ENCODE measurements around the gene ANKUB1. TPM values are rescaled to one million over a fixed set of nuclear protein-coding genes. Genes with fewer than 3 reads are reported as not detected.

Gene ANKUB1
- total and polyA plus RNA-seq, 10 of the 15 experiments (the other 5 are each of a cell fraction or from before 2014, with no cell fraction given), result 0.08 TPM; not detected in 9

DNA sequence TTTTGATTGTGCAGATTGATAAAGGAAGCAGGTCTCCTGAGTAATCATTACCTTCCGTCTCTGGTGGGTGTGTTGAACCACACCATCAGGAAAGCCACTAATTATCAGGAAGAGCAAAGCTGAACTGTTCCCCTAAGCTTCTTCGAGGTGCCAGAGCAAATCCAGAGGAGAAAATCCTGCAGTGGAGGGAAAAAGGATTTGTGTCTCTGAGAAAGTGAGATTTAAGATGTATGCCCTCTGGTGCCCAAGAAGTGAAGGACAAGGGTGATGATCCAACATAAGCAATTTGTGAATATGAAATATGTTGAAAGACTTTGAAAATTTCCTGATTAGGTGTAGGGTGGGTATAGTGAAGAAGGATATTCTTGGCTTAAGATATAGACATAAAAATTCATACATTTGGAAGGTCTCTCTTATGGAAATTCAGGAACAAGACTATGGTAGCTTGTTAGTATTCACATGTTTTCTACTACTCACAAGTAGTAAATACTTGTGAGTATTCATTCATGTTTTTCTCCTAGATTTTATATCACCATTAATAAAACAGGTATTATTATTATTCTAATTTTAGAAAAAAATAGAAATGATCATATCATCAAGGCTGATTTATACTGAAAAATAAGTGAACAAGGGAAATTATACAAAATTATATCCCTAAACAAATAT lies 74.8 kb downstream of the ANKUB1 start (continued):
- TF ChIP-seq IKZF2 (IDR thresholded peaks at IDR 0.05) (peak in 1 of 2 experiments; percentile 30; a peak in 2 of 4 replicates), DPF2 (IDR thresholded peaks at IDR 0.05) (no peak), RB1 (IDR thresholded peaks at IDR 0.05; ENCODE audit: borderline replicate concordance) (peak; percentile 38; the same call in 1 of the 2 replicates), MEF2B (IDR thresholded peaks at IDR 0.05; ENCODE audit: partially characterized antibody, poor library complexity, severe bottlenecking) (no peak), POLR2A (IDR thresholded peaks at IDR 0.05; ENCODE audit: low read depth, low read length) (no peak), SP1 (IDR thresholded peaks at IDR 0.05; ENCODE audit: low read depth, low read length) (no peak), KDM1A (IDR thresholded peaks at IDR 0.05; ENCODE audit: borderline replicate concordance) (no peak), IKZF1 (conservative IDR thresholded peaks at IDR 0.05) (0 out of 2 replicates have a peak, but pooled peaks have one; percentile 36), TARDBP (IDR thresholded peaks at IDR 0.05; ENCODE audit: borderline replicate concordance) (no peak), CHD4 (IDR thresholded peaks at IDR 0.05) (no peak), MXI1 (IDR thresholded peaks at IDR 0.05; ENCODE audit: low read depth, low read length) (no peak), RELA (IDR thresholded peaks at IDR 0.05; ENCODE audit: borderline replicate concordance, partially characterized antibody) (no peak)
- TF ChIP-seq, protein P1, sequence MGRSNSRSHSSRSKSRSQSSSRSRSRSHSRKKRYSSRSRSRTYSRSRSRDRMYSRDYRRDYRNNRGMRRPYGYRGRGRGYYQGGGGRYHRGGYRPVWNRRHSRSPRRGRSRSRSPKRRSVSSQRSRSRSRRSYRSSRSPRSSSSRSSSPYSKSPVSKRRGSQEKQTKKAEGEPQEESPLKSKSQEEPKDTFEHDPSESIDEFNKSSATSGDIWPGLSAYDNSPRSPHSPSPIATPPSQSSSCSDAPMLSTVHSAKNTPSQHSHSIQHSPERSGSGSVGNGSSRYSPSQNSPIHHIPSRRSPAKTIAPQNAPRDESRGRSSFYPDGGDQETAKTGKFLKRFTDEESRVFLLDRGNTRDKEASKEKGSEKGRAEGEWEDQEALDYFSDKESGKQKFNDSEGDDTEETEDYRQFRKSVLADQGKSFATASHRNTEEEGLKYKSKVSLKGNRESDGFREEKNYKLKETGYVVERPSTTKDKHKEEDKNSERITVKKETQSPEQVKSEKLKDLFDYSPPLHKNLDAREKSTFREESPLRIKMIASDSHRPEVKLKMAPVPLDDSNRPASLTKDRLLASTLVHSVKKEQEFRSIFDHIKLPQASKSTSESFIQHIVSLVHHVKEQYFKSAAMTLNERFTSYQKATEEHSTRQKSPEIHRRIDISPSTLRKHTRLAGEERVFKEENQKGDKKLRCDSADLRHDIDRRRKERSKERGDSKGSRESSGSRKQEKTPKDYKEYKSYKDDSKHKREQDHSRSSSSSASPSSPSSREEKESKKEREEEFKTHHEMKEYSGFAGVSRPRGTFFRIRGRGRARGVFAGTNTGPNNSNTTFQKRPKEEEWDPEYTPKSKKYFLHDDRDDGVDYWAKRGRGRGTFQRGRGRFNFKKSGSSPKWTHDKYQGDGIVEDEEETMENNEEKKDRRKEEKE (IDR thresholded peaks at IDR 0.05), result peak; percentile 25; the same call in 1 of the 2 replicates
- TF ChIP-seq, protein P2, sequence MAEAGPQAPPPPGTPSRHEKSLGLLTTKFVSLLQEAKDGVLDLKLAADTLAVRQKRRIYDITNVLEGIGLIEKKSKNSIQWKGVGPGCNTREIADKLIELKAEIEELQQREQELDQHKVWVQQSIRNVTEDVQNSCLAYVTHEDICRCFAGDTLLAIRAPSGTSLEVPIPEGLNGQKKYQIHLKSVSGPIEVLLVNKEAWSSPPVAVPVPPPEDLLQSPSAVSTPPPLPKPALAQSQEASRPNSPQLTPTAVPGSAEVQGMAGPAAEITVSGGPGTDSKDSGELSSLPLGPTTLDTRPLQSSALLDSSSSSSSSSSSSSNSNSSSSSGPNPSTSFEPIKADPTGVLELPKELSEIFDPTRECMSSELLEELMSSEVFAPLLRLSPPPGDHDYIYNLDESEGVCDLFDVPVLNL (IDR thresholded peaks at IDR 0.05; ENCODE audit: low read depth, low read length), result no peak

Data from GM12878 (cell line).